Activated naive CD4-positive, alpha-beta T cell treated with anti-CD3 and anti-CD28 coated beads, Interleukin-2, amount 10 ng/mL, durations not matched to agents 7 days and 5 days (primary cell): ENCODE data around the gene BOD1L2.

Source experiments
- CTCF ChIA-PET: fragments of 350-600 bp; sonication (Branson Sonifier 250); formaldehyde crosslinking; loops from one replicate; lab custom pipeline; 2021; ENCODE audit warnings: antibody characterized with exemption; lab: Charles Lee
- DNase-seq: peaks from one replicate; pipeline ENCODE4 v3.0.0-alpha.2; 2020
- H3K27ac Mint-ChIP-seq: one replicate; pipeline ENCODE4 v1.8.0; 2021; ENCODE audit warnings: mild to moderate bottlenecking, moderate library complexity, mixed read lengths
- H3K27me3 Mint-ChIP-seq: one replicate; pipeline ENCODE4 v1.8.0; 2021; ENCODE audit warnings: mild to moderate bottlenecking, mixed read lengths
- H3K36me3 Mint-ChIP-seq: one replicate; pipeline ENCODE4 v1.8.0; 2021; ENCODE audit warnings: mixed read lengths
- H3K4me1 Mint-ChIP-seq: one replicate; pipeline ENCODE4 v1.8.0; 2021; ENCODE audit warnings: mixed read lengths
- H3K4me3 Mint-ChIP-seq: one replicate; pipeline ENCODE4 v1.8.0; 2021; ENCODE audit warnings: mild to moderate bottlenecking, moderate library complexity, mixed read lengths
- H3K9me3 Mint-ChIP-seq: one replicate; pipeline ENCODE4 v1.8.0; 2021; ENCODE audit warnings: mixed read lengths

The BOD1L2 gene

DNA sequence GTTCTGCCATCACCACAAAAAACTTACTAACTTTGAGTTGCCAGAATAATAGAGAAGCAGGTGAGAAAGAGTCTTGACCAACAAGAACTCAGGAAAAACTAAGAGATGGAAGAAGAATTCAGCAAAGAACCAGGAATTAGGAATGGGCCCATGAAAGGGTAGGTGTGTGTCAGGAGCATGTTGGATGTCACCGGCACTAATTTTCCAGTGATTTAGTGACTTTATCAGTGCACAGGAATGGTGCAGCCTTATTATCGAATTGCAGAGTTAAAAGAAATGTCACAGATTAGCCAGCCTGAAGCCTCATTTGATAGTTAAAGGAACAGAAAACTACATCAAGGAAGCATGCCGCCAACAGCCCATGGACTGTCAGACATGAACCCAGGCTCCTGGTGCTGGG, 9.0 kb upstream of the BOD1L2 start:
- peaks cover 9% of the 10 kb centered on the region for H3K27me3 Mint-ChIP-seq
- CTCF ChIA-PET, result no interaction called here
- peaks cover 3% of the 10 kb centered on the region for H3K9me3 Mint-ChIP-seq
- no peak overlapping the region for H3K4me3 Mint-ChIP-seq
- no peak for DNase-seq
- no peak overlapping the region for H3K27ac Mint-ChIP-seq
- no peaks in the 10 kb centered on the region for H3K4me1 Mint-ChIP-seq
- H3K36me3 Mint-ChIP-seq, result no peaks in the 10 kb centered on the region

- CTCF ChIA-PET, result no interaction called here
- H3K4me1 Mint-ChIP-seq, result no peaks in the 10 kb centered on the region
- H3K9me3 Mint-ChIP-seq, result peaks cover 3% of the 10 kb centered on the region
- H3K36me3 Mint-ChIP-seq, result no peaks in the 10 kb centered on the region
- DNase-seq, result no peak
- H3K27ac Mint-ChIP-seq, result no peak overlapping the region
- no peak overlapping the region for H3K4me3 Mint-ChIP-seq
- H3K27me3 Mint-ChIP-seq, result peaks cover 4% of the 10 kb centered on the region
These were observed 5.4 kb upstream of the BOD1L2 start for GRCh38 chr18:57141208-57142129.

DNA sequence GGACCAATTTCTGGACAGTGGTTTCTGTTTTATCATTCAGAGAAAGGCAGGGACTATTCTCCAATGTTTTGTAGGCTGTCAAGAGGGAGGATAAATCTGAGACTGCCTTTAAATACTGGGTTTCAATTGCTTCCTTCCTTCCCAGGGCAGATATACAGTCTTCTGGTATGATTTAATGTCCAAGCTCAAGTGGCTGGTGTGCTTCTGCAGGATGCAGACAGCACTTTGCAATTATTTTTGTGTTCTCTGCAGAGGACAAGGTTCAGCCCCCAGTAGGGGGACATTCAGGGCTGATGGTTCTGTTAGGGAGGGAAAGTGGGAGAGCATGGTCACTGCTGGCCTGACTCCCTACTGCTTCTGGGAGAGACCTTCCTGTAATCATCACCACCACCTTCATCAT, 4.6 kb upstream of the BOD1L2 start:
- DNase-seq, result no peak
- CTCF ChIA-PET, result no interaction called here
- peaks cover 4% of the 10 kb centered on the region for H3K27me3 Mint-ChIP-seq
- peaks cover 3% of the 10 kb centered on the region for H3K9me3 Mint-ChIP-seq
- no peak overlapping the region for H3K27ac Mint-ChIP-seq
- H3K4me3 Mint-ChIP-seq, result no peak overlapping the region
- H3K4me1 Mint-ChIP-seq, result no peaks in the 10 kb centered on the region
- H3K36me3 Mint-ChIP-seq, result no peaks in the 10 kb centered on the region

GRCh38 chr18:57143265-57143664, 3.6 kb upstream of the BOD1L2 start:
- H3K4me3 Mint-ChIP-seq, result no peak overlapping the region
- H3K9me3 Mint-ChIP-seq, result peaks cover 3% of the 10 kb centered on the region
- no peak overlapping the region for H3K27ac Mint-ChIP-seq
- CTCF ChIA-PET, result no interaction called here
- DNase-seq, result no peak
- no peaks in the 10 kb centered on the region for H3K36me3 Mint-ChIP-seq
- H3K27me3 Mint-ChIP-seq, result peaks cover 4% of the 10 kb centered on the region
- no peaks in the 10 kb centered on the region for H3K4me1 Mint-ChIP-seq

- no peak for DNase-seq
- no peak overlapping the region for H3K4me3 Mint-ChIP-seq
- no peaks in the 10 kb centered on the region for H3K4me1 Mint-ChIP-seq
- CTCF ChIA-PET, result no interaction called here
- no peaks in the 10 kb centered on the region for H3K9me3 Mint-ChIP-seq
- H3K27ac Mint-ChIP-seq, result no peak overlapping the region
- peaks cover 13% of the 10 kb centered on the region for H3K27me3 Mint-ChIP-seq
- no peaks in the 10 kb centered on the region for H3K36me3 Mint-ChIP-seq
These were observed 1.4 kb downstream of the BOD1L2 start for GRCh38 chr18:57148263-57148662.

GRCh38 chr18:57149051-57149450, 2.2 kb downstream of the BOD1L2 start:
- DNase-seq, result no peak
- no peaks in the 10 kb centered on the region for H3K4me1 Mint-ChIP-seq
- CTCF ChIA-PET, result no interaction called here
- no peaks in the 10 kb centered on the region for H3K9me3 Mint-ChIP-seq
- H3K4me3 Mint-ChIP-seq, result no peak overlapping the region
- H3K27me3 Mint-ChIP-seq, result peaks cover 13% of the 10 kb centered on the region
- no peaks in the 10 kb centered on the region for H3K36me3 Mint-ChIP-seq
- no peak overlapping the region for H3K27ac Mint-ChIP-seq

GRCh38 chr18:57149531-57149930, 2.6 kb downstream of the BOD1L2 start:
- no peak for DNase-seq
- H3K27me3 Mint-ChIP-seq, result peaks cover 13% of the 10 kb centered on the region
- H3K36me3 Mint-ChIP-seq, result no peaks in the 10 kb centered on the region
- H3K9me3 Mint-ChIP-seq, result no peaks in the 10 kb centered on the region
- no peak overlapping the region for H3K27ac Mint-ChIP-seq
- H3K4me3 Mint-ChIP-seq, result no peak overlapping the region
- CTCF ChIA-PET, result no interaction called here
- H3K4me1 Mint-ChIP-seq, result no peaks in the 10 kb centered on the region

DNA sequence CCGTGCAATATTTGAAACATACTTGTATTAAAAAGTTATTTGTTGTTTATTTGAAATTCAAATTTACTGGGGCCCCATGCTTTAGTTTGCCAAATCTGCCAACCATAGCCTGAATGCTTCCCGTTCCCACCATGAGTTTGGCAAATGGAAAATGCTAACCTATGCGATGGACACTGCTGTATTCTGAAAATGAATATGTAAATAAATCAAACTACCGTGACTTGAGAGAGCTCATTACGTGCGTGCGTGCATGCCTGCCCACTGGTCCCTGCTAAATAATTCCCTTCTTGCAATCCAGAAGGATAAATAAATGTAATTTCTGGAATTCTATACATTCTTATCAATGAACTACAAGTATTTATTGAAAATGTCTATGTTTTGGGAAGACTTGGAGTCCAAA, 3.2 kb downstream of the BOD1L2 start:
- no peaks in the 10 kb centered on the region for H3K36me3 Mint-ChIP-seq
- H3K4me1 Mint-ChIP-seq, result no peaks in the 10 kb centered on the region
- DNase-seq, result no peak
- H3K9me3 Mint-ChIP-seq, result no peaks in the 10 kb centered on the region
- H3K27ac Mint-ChIP-seq, result no peak overlapping the region
- peaks cover 13% of the 10 kb centered on the region for H3K27me3 Mint-ChIP-seq
- no peak overlapping the region for H3K4me3 Mint-ChIP-seq
- CTCF ChIA-PET, result no interaction called here

DNA sequence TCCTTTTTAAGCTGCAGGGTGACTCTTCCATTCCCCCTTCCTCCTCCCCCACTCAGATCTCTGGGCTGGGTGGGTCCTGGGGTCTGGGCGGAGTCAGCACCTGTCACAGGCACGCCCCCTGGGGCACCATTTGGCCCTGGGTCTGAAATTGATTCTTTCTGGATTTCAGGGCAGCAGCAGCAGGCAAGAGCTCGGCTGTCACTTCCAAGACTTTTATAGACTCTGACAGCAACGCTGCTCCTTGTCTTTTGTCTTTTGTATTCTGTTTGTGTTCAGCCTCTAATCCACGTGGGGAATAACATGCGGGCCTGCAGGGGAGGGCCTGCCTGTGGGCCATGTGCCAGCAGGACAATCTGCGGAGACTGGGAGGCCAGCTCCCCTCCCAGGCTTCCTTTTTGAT, 3.9 kb downstream of the BOD1L2 start:
- H3K4me1 Mint-ChIP-seq, result no peaks in the 10 kb centered on the region
- peaks cover 13% of the 10 kb centered on the region for H3K27me3 Mint-ChIP-seq
- no peaks in the 10 kb centered on the region for H3K9me3 Mint-ChIP-seq
- CTCF ChIA-PET, result no interaction called here
- H3K4me3 Mint-ChIP-seq, result no peak overlapping the region
- H3K27ac Mint-ChIP-seq, result no peak overlapping the region
- H3K36me3 Mint-ChIP-seq, result no peaks in the 10 kb centered on the region
- no peak for DNase-seq

GRCh38 chr18:57154191-57154830, 7.4 kb downstream of the BOD1L2 start:
- peaks cover 13% of the 10 kb centered on the region for H3K27me3 Mint-ChIP-seq
- no peaks in the 10 kb centered on the region for H3K9me3 Mint-ChIP-seq
- CTCF ChIA-PET, result no interaction called here
- no peak overlapping the region for H3K4me3 Mint-ChIP-seq
- H3K36me3 Mint-ChIP-seq, result no peaks in the 10 kb centered on the region
- H3K4me1 Mint-ChIP-seq, result no peaks in the 10 kb centered on the region
- H3K27ac Mint-ChIP-seq, result no peak overlapping the region
- DNase-seq, result no peak

DNA sequence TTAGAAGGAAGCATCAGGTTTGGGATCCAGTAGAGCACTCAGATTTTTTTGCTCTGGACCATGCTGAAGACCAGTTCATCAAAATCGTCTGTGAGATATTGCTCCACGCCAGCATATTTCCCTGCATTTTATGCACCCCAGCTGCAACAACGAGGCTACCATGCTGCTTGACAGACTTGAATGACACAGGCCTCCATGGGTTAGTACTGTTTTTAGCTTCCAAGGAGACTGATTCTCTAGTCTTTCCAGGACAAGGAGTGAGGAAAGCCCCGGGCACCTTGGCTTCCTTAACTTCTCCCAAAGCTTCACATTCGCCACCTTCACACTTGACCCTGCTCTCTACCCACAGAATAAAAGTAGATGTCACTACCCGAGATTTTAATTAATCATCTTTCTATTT, 17.5 kb downstream of the BOD1L2 start:
- no peak for DNase-seq
- H3K9me3 Mint-ChIP-seq, result no peaks in the 10 kb centered on the region
- H3K36me3 Mint-ChIP-seq, result no peaks in the 10 kb centered on the region
- no peaks in the 10 kb centered on the region for H3K4me1 Mint-ChIP-seq
- peaks cover 3% of the 10 kb centered on the region for H3K27me3 Mint-ChIP-seq
- CTCF ChIA-PET, result no interaction called here
- no peak overlapping the region for H3K4me3 Mint-ChIP-seq
- no peak overlapping the region for H3K27ac Mint-ChIP-seq

GRCh38 chr18:57167617-57168308, 20.9 kb downstream of the BOD1L2 start:
- DNase-seq, result no peak
- Mint-ChIP-seq H3K27me3 (peaks cover 6% of the 10 kb centered on the region), H3K9me3 (no peaks in the 10 kb centered on the region), H3K4me1 (no peaks in the 10 kb centered on the region), H3K36me3 (no peaks in the 10 kb centered on the region), H3K27ac (no peak overlapping the region), H3K4me3 (no peak overlapping the region)
- CTCF ChIA-PET, result interaction anchor here (0.6 kb wide), 1 partner anchor 1698 kb away, joined by 3 read pairs; no protein-coding TSS in a partner anchor

DNA sequence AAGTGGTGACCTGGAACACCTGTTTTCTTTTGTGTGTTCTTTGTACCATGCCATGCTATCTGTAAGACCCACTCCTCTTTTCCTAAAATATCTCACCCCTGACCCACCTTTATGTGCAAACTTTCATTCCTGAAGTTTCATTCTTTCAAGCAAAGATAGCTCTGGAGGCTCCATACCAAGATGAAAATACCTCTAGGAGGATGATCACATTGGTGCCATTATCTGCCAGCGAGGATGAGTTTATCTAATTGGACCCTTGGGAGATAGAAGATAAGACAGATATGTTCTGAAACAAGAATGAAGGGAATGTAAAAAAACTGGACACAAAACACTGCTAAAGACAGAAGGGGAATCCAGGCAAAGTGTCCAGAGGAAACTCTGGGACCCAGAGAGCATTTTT, 24.1 kb downstream of the BOD1L2 start:
- CTCF ChIA-PET, result no interaction called here
- Mint-ChIP-seq H3K27ac (no peak overlapping the region), H3K4me1 (no peaks in the 10 kb centered on the region), H3K27me3 (peaks cover 6% of the 10 kb centered on the region), H3K36me3 (no peaks in the 10 kb centered on the region), H3K9me3 (peaks cover 3% of the 10 kb centered on the region), H3K4me3 (no peak overlapping the region)
- no peak for DNase-seq

GRCh38 chr18:57175532-57175931, 28.6 kb downstream of the BOD1L2 start:
- CTCF ChIA-PET, result no interaction called here
- no peak for DNase-seq
- no peak overlapping the region for H3K4me3 Mint-ChIP-seq
- no peaks in the 10 kb centered on the region for H3K4me1 Mint-ChIP-seq
- H3K9me3 Mint-ChIP-seq, result peaks cover 3% of the 10 kb centered on the region
- no peaks in the 10 kb centered on the region for H3K36me3 Mint-ChIP-seq
- H3K27ac Mint-ChIP-seq, result no peak overlapping the region
- H3K27me3 Mint-ChIP-seq, result no peaks in the 10 kb centered on the region
